Thyroid gland (tissue), 4 donors: ENCODE data around the gene CDC42EP2. TPM values are rescaled to one million over a fixed set of nuclear protein-coding genes. Genes with fewer than 3 reads are reported as not detected.

Experiments
- DNase-seq, 2 donors: peaks; one replicate each; pipeline ENCODE4 v3.0.0-alpha.2; 2019
- H3K27ac ChIP-seq, 3 donors: fragments of 200-600 bp; sonication (generic); 1 replicate in 2 of 3; 2 replicates in 1 of 3; pipeline ENCODE4 v1.5.1; 2016 to 2019; ENCODE audit warnings: mild to moderate bottlenecking in 1 of 3, moderate library complexity in 1 of 3
- H3K27me3 ChIP-seq: fragments of 200-600 bp; sonication (generic); one replicate; pipeline ENCODE4 v1.5.1; 2019
- H3K36me3 ChIP-seq, 2 donors: fragments of 200-600 bp; sonication (generic); one replicate each; pipeline ENCODE4 v1.5.1; 2016 to 2019
- H3K4me1 ChIP-seq, 2 donors: fragments of 200-600 bp; sonication (generic); one replicate each; pipeline ENCODE4 v1.5.1; 2017 to 2019
- H3K4me3 ChIP-seq, 3 donors: fragments of 200-600 bp; sonication (generic); replicated peaks in 1 of 3; 1 replicate in 2 of 3; 2 replicates in 1 of 3; pipeline ENCODE4 v1.5.1; 2016; ENCODE audit warnings: mild to moderate bottlenecking in 1 of 3
- H3K9me3 ChIP-seq: fragments of 200-600 bp; sonication (generic); one replicate; pipeline ENCODE4 v1.5.1; 2017
- CTCF ChIP-seq, 6 experiments: fragments of 200-600 bp in 3 of 6; fragments of 450-650 bp in 3 of 6; sonication (generic) in 3 of 6; IDR thresholded peaks; one replicate each; pipeline ENCODE4 v1.5.1; 2016 to 2019; ENCODE audit warnings: antibody characterized with exemption in 6 of 6, mild to moderate bottlenecking in 2 of 6, inconsistent platforms in 1 of 6, moderate library complexity in 1 of 6
- POLR2A ChIP-seq, 2 donors: fragments of 450-650 bp; IDR thresholded peaks; one replicate each; pipeline ENCODE4 v1.6.1; 2017; ENCODE audit warnings: antibody characterized with exemption in 2 of 2, mild to moderate bottlenecking in 2 of 2, moderate library complexity in 1 of 2
- WGBS, 2 donors: methylation state at CpG; one replicate each; pipeline ENCODE4 v1.1.5; 2017; 5-methylcytosine and 5-hydroxymethylcytosine counted together
- intact Hi-C: fragments of 100-400 bp; cut with DNase I; formaldehyde crosslinking; loops from one replicate; pipeline ENCODE4 v1.15.1; 2023
- total RNA-seq, 4 donors: library from RNA; depleted of rRNA; stranded (reverse); fragments of >200 nt; gene quantifications; one replicate each; pipeline ENCODE4 v1.2.3, GENCODE V29; 2016

Gene CDC42EP2
- total RNA-seq, 4 donors from 2014 or later = 20.6 to 35.7 (median 25.2) TPM

- no peaks in the 10 kb centered on the region for H3K27me3 ChIP-seq
- H3K27ac ChIP-seq = peak overlapping the region; percentile 68 to 86 (median 73)
- H3K4me3 ChIP-seq = no peak overlapping the region
- 43% methylated on average over 4 of the region's 4 CpGs for WGBS, 2 donors
- intact Hi-C loops = loop anchor here (10.0 kb wide), 1 partner anchor 238 kb away; the partner anchor contains the start of gene SCYL1
- DNase-seq = peak; percentile 56 to 68
- H3K9me3 ChIP-seq = no peaks in the 10 kb centered on the region
- H3K36me3 ChIP-seq = peaks cover 6 to 11% of the 10 kb centered on the region in 2 donors
- peaks cover 32 to 36% of the 10 kb centered on the region in 2 donors for H3K4me1 ChIP-seq
- TF ChIP-seq POLR2A (IDR thresholded peaks at IDR 0.05) = no peak
- no peak for TF ChIP-seq CTCF (IDR thresholded peaks at IDR 0.05)
These were observed 28.0 kb upstream of the CDC42EP2 start for GRCh38 chr11:65286686-65287085.

DNA sequence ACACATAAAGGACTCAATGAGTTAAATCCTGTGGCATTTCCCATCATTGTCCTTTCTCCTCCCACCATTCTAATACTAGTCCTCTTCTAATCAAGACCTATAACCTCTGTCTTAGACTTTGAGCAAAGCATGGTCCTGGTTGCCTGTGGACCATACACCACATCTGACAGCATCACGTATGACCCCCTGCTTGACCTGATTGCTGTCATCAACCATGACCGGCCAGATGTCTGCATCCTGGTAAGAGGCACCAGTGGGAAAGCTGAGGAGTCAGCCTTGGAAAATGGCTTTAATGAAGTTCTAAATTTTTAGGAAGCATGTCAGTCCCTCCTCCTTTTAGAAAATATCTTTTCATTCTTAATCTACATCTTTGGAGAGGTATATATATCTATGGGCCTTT is 27.1 kb upstream of the CDC42EP2 start:
- Histone ChIP-seq H3K27me3 (no peaks in the 10 kb centered on the region), H3K4me3 (no peak overlapping the region), H3K36me3 (peaks cover 2% of the 10 kb centered on the region in 2 donors), H3K4me1 (peaks cover 41 to 45% of the 10 kb centered on the region in 2 donors), H3K9me3 (no peaks in the 10 kb centered on the region), H3K27ac (peak overlapping the region; percentile 68 to 86 (median 73))
- TF ChIP-seq POLR2A (IDR thresholded peaks at IDR 0.05) (no peak), CTCF (IDR thresholded peaks at IDR 0.05) (no peak)
- WGBS, 2 donors = 98 to 100% methylated on average over 2 of the region's 2 CpGs
- intact Hi-C loops = loop anchor here (10.0 kb wide), 1 partner anchor 237 kb away; the partner anchor contains the start of gene SCYL1
- DNase-seq = no peak

DNA sequence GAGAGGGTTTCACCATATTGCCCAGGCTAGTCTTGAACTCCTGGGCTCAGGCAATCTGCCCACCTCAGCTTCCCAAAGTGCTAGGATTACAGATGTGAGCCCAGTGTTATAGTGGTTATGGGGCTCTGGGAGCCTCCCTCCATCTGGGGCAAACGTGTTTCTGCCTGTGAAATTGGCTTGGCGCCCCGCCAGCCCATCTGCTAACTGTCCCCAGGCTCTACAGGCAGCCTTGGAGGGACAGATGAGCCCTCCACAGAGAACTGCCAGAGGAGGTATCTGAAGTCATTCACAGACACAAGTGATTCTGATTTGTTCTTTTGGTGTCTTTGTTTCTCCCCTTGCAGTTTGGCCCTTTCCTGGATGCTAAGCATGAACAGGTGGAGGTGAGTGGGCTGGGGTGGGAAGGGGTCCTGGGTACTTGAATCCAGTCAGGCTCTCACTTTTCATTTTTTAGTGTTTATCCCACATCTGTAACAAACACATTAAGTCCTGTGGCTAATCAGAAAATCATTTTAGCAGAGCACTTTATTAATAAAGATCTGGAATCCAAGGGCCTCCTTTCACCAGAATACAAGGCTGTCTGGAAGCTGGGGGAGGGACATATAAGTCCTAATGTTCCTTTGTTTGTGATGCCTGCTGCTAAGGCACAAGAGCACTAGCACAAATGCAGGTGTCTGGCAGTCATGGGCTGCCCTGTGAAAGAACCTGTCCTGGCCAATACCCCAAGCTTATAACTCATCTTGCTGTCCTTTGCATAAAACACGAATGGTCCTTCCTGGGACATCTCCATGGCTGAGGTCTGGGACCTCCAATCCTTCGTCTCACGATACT is 25.7 kb upstream of the CDC42EP2 start:
- H3K27ac ChIP-seq = peak overlapping the region in 2 of 3 donors; percentile 24 to 86
- peak; percentile 49 to 51 for DNase-seq
- TF ChIP-seq POLR2A (IDR thresholded peaks at IDR 0.05) (no peak), CTCF (IDR thresholded peaks at IDR 0.05) (no peak)
- no peaks in the 10 kb centered on the region for H3K9me3 ChIP-seq
- H3K36me3 ChIP-seq = no peaks in the 10 kb centered on the region
- H3K27me3 ChIP-seq = no peaks in the 10 kb centered on the region
- intact Hi-C loops = loop anchor here (10.0 kb wide), 1 partner anchor 236 kb away; the partner anchor contains the start of gene SCYL1
- H3K4me3 ChIP-seq = no peak overlapping the region
- H3K4me1 ChIP-seq = peaks cover 46 to 47% of the 10 kb centered on the region in 2 donors
- 68 to 88% methylated on average over 5 to 6 of the region's 6 CpGs for WGBS, 2 donors

DNA sequence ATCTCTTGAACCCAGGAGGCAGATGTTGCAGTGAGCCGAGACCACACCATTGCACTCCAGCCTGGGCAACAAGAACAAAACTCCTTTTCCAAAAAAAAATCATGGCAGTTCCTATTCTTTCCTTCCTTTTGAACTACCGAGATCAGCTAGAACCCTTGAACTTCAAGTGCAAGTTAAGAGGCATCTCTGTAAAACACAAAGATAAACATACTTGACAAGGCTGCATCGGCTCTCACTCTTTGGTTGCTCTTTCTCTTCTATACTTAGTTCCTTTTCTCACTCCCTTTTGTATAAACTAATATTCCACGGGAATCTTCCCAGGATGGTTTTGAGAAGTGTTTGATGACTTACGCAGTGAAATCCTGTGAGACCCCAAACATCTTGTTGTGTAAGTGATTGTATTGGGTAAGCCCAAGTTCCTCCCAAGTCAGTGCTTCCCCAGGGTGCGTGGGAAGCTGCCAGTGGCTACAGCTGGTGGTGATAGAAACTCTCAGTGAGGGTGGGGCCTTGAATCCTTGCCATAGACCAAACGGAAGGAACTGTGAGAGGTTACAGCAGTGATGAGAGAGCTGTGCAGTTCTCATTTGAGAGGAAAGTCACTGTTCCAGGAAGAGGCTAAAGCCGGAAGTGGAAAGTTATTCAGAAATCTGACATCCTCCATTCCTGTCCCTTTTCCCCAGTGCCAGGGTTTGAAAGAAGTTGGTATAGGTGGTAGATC is 24.1 kb upstream of the CDC42EP2 start:
- Histone ChIP-seq H3K27me3 (no peaks in the 10 kb centered on the region), H3K27ac (peak overlapping the region; percentile 86 to 94 (median 89)), H3K4me3 (no peak overlapping the region), H3K4me1 (peaks cover 51 to 61% of the 10 kb centered on the region in 2 donors), H3K9me3 (no peaks in the 10 kb centered on the region), H3K36me3 (no peaks in the 10 kb centered on the region)
- peak; percentile 94 for DNase-seq
- 4 to 11% methylated on average over 8 of the region's 8 CpGs for WGBS, 2 donors
- TF ChIP-seq POLR2A (IDR thresholded peaks at IDR 0.05) (peak in 1 of 2 donors; percentile 45), CTCF (IDR thresholded peaks at IDR 0.05) (no peak)
- intact Hi-C loops = no loop called here
